GM18526 (cell line): ENCODE measurements around the gene ZNF366.

ENCODE experiments used
- POLR2A ChIP-seq: IDR thresholded peaks from 3 replicates; pipeline ENCODE4 v1.6.1; 2011; ENCODE audit not compliant: insufficient read length; ENCODE audit errors: extremely low read depth

The ZNF366 gene

DNA sequence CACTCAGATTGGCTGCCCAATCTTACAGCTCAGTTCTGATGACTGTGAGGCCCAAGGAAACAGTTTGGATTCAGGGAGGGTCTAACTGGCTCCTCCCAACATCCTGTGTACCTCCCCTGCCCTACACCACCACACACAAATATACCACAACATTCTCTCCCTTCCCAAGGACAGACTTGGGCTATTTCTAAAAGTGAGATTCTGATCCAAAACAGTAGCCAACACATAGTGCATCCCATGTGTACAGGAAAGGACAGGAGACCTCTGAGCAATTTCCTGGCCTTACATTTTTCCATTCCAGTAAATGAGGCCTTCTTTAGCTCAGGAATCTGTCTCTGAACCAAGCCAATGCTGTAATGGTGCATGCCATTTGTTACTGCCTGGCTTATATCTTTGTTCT lies 20.8 kb downstream of the ZNF366 start:
- no peak for TF ChIP-seq POLR2A

DNA sequence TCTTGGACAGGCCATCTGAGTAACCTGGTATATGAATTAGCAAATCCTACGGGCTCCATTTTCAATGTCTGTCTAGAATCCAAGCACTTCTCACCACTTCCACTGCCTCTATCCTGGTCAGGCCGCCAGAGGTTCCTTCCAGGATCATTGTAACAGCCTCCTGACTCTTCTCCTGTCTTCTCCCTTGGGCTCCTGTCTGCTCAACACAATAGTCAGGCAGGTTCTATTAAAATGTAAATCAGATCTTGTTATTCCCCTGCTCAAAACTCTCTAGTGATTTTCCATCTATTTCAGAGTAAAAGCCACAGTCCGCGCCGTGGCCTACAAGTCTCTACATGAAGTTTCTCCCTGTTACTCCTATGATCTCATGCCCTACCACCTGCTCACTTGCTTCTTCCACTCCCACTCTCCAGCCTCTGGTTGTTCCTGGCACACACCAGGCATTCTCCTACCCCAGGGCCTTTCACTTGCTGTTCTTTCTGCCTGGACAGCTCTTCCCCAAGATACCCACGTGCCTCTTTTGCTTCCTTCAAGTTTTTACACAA lies 21.7 kb downstream of the ZNF366 start:
- no peak for TF ChIP-seq POLR2A

DNA sequence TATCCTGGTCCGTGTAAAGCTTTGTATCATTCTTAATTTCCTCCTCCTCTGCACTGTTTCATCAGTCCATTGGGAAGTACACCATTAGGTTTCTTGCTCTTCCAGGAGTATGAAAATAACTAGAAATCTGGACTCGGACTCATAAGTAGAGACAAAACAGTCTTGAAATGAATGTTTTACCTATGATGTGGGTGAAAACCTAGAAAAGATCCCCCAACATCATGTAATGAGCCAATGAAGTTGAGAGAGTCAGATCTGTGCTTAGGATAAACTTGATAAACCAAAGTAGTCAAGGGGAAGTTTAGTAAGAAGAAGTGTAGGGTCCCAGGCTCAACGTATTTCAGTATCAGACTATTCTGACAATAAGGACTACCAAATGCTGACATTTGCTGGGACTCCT lies 25.2 kb downstream of the ZNF366 start:
- TF ChIP-seq POLR2A: no peak

DNA sequence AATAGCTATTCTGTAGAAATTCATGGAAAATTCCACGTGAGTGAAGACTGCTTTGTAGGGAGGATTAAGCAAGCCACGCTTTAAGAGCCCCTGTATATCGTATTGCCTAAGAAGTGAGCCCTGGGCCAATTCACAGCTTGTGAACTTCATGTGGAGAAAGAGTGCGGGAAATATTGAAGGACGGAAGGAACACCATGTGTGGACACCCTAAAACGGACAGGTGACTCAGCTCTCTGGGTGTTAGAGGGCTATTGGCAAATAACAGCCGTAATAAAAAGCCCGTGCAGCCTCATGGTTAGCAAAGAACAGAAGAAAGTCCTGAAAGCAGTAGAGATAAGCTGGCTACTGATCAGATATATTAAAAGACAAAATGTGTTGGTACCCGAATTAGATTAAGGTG lies 26.4 kb downstream of the ZNF366 start:
- no peak for TF ChIP-seq POLR2A

DNA sequence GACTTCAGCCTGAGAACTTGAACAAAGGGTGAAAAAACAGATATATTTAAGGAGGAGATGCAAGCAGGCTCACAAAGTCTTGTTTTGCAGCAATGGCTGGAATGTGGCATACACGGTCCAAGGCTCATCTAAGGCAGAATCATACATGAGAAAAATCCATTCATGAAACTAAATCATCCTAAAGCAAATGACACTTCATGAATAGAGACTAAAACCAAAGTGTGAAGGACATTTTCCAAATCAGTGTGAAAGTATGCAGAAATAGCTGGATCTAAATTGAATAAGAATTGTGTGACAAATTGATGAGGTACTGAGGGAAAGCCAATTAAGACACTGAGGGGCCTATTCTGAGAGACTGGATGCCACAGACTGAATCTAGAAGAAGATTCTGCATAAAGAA lies 27.3 kb downstream of the ZNF366 start:
- TF ChIP-seq POLR2A: no peak

DNA sequence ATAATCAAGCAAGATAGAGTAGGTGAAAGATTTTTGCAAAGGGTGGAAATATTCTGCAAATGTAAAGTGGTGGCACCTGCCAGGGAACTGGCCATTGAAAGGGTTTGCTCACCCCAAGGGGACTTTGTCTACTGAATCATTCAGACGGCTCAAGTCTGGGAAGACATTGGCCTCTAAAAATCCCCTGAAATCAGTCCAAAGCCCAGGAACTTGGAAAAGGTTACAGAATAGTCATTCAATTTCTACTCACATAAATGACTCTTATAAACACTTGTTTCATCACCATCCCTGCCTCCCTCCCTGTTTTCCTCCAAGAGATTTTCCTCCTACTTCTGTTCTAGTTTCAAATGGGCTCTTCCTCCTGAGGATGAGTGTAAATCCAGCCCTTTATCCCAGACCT lies 28.5 kb downstream of the ZNF366 start:
- no peak for TF ChIP-seq POLR2A

DNA sequence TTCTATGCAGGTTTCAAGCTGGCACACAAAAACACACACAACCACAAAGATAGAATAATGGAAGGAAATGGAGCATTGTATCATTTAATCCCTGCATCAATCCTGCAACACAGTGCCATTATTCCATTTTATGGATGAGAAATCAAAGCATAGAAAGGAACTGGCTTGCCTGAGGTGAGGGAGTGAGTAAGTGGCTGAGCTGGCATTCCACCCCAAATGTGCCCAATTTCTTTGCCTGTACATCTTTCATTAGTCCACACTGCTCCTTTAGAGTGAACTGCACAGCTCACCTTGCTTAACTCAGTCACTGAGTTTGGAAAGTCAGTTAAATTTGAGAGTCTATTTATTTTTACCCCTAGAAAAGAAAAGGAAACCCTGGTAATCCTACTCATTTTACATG lies 28.9 kb downstream of the ZNF366 start:
- TF ChIP-seq POLR2A: no peak

DNA sequence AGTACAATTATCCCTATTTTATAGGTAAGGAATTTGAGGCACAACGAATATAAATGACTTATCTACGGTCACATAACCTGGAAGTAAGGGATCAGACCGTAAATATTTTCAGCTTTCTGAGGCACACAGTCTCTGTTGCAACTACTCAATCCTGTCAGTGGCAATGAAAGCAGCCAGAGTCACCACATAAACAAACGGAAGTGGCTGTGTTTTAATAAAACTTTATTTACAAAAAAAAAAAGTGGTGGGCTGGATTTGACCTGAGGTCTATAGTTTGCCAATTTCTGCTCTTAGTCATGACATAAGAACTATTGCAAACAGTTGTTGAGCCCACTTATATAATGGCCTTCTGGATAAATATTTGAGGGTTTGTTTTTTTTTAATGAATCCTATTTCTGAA lies 29.6 kb downstream of the ZNF366 start:
- TF ChIP-seq POLR2A: no peak

DNA sequence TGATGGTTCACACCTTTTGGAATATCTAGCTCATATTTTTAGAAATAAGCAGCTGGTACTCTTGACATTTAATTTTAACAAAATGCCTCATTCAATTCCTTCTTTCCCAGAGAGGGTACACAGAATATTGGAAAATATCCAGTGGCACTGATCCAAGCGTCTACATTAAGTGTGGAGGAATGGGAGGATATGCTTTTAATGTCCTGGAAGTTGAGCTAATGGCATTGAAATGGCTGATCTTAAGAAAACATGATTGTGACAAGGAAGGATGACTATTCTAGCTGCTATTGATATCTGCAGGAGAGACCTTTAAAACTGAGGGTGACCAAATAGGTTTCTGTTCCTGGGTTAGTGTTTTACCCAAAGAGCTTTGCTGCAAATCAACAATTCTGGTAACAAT lies 30.0 kb downstream of the ZNF366 start:
- no peak for TF ChIP-seq POLR2A

DNA sequence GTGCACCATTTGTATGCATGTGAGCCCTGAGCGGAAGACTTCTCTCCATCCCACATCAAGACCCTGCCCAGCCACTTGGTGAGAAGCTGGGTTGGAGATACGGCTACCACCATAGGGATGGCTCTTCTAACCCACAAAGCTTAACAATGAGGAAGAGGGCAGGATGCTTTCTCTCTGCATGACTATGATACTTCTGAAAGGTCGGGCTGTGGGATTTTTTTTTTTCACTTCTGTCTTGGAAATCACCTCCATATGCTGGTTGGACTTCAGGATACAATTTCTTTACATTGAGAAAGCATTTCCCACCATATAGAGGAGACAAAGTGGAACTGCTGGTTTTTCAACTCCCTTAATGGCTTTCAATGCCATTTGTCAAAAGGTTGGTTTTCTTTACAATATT lies 30.5 kb downstream of the ZNF366 start:
- no peak for TF ChIP-seq POLR2A

DNA sequence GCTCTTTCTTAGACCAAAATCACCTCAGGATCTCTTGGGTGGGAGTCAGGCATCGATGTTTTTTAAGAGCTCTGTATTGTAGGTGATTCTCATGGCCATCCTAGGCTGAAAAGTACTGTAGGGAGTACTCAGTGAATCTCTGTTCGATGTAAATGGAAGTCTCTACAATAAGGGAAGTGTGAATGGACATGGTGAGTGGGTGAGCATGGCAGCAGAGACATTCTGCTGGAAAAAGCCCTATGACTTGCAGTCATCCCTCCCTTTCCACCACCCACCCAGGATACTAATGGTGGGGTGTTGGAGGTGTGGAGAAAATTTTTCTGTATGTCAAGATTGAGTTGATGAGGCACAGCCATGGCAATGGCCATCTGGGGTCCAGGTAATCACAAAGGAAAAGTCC lies 30.9 kb downstream of the ZNF366 start:
- TF ChIP-seq POLR2A: no peak

DNA sequence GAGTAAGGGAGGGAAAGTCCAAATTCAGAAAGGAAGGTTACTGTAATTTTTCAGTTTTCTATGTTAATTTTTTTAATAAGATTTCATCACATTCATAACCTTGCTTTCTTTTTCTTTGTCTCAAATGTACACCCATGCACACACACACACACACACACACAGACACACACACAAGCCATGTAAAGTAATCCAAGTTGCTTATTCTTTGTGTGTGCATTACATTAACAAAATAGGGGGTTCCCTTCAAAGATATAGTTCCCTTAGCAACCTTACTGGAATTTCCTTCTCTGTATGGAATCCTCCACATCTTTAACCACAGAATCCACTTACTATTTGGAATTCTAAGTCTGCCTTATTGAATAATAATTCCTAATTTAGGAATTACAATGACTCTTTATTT lies 32.7 kb downstream of the ZNF366 start:
- TF ChIP-seq POLR2A: no peak

DNA sequence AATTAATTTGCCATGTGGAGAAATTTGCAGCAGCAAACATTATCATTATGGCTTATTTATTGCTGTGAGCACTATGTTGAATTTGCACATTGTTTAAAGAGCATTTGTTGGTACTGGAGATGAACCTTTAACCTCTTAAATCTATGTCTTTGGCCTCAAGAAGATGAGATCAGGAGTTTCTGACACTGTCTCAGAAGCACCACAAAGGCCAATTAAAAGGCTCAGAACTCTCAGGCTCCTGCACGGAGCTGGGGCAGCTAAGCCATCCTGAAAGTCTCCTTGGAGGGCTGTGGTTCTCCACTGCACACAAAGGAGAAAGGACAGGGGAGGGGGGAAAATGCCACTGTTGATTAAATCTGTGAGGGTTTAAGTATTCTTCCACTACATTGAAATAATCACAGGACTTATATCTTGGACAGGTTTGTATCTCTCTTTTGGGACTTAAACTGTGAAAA lies 33.1 kb downstream of the ZNF366 start:
- TF ChIP-seq POLR2A: no peak

DNA sequence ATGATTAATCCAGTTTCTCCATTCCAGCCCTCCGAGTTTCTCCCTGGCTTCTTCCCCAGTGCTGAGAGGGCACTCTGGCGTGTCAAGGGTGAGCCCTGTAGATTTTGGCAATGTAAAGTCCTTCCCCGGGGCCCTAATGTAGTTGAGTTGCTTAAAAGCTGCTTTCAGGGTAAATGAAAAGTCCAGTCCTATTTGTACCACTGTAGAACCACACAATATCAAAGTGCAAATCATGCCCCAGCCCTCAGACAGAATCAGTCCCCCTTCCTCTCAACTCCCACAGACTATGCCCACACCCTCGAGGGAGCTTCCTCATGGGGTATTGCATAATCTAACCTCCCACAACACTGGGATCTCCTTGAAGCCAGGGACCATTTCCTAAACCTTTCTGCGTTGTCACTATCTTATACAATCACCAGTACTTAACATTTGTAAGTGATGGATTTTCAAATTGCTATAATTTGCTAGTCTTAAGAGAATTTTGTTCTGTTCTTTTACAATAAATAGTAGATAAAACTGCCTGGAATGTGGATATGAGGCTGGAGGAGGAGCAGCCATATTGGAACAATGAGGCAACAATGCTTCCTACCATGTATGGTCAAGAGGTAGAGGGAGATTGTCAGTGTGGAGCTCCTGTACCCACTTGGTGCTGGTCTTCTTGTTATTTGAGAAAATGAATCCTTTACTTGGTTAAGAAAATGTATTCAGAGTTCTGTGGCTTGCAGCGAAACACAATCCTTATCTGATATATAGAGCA lies 34.4 kb downstream of the ZNF366 start:
- TF ChIP-seq POLR2A: no peak

DNA sequence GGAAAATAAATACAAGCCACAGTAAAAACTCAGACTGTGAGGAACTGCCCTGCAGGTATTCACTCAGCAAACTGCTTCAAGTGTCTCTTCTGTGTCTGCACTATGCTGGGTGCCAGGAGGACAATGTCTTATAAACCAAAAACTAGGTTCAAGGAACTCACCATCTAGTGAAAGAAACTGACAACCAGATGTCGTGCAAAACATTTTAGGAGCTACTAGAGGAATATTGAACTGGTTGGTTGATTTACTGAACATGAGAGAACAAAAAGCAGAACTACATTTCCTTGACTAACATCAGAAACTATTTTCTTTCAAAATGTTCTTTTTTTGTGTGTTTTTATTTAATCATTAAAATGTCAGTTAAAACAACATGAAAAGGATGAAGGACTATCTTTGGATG lies 35.2 kb downstream of the ZNF366 start:
- TF ChIP-seq POLR2A: no peak

DNA sequence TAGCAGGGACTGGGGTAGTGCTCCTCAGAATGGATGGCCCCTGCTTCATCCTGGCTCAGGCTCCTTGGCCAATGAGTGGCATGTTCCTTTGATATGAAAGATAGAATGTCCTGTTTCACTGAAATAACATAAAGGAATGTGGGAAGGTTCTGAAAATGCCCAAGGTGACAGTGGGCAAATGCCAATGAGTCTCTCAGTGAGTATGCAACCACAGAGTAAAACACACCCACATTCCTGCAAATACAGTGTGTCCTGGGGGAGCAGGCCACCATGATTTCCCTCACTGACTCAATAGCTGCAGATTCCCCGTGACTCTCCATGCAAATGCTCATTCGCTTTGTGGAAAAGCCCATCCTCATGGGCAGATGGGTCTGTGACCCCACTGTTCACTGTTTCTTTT lies 36.4 kb downstream of the ZNF366 start:
- TF ChIP-seq POLR2A: no peak

DNA sequence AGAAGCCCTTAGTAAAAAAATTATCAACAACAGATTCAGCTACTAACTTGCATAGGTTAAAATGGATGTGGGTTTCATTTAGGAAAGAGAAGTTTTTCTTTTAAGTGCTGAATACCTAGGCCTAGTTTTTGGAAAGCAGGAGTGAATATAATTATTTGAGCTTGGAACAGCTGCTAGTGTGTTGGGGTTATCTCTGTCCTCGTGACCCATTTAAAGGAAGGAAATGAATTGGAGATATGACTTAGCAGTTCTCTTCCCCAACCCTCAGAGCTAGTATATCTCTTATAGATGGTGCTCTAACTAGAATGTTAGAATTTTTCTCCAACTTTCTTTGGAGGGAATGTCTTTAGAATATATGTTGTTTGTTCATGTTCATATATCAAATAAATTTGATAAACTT lies 38.6 kb downstream of the ZNF366 start:
- TF ChIP-seq POLR2A: no peak
